Islet precursor cell (in vitro differentiated cells): ENCODE results near the gene JAK3.
"Not testable (repeated sequence)": the region's sequence is repeated elsewhere in the genome, so short reads cannot be mapped to it uniquely, and the experiment has no call there.

ENCODE experiments used
- DNase-seq: peaks from one replicate; pipeline ENCODE4 v3.0.0-alpha.2; 2018

The JAK3 gene

GRCh38 chr19:17847538-17848366 lies at the start of gene JAK3:
TSS of gene JAK3 (minus strand) at chr19:17847982. CDS start at chr19:17844417, 3,565 bp downstream.
- DNase-seq, result peak; percentile 93

GRCh38 chr19:17893766-17894165 lies 46.0 kb upstream of the JAK3 start:
- DNase-seq, result no peak

GRCh38 chr19:17889609-17890214 lies 41.9 kb upstream of the JAK3 start:
- DNase-seq, result peak; percentile 83

DNA sequence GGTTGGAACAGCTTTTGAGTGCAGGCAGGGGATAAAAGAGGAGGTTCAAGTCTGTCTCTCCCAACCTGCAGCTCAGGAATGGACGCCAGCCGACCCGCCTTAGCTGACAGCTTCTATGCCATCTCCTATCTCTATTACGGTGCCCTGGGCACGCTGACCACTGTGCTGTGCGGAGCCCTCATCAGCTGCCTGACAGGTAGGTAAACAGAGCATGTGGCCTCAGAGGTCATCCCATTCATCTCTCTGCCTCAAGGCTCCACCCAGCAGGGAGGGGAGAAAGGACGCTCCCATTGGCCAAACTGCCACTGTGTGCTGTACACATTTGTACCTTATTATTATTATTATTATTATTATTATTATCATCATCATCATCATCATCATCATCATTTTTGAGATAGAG lies 40.5 kb upstream of the JAK3 start:
- no peak for DNase-seq

DNA sequence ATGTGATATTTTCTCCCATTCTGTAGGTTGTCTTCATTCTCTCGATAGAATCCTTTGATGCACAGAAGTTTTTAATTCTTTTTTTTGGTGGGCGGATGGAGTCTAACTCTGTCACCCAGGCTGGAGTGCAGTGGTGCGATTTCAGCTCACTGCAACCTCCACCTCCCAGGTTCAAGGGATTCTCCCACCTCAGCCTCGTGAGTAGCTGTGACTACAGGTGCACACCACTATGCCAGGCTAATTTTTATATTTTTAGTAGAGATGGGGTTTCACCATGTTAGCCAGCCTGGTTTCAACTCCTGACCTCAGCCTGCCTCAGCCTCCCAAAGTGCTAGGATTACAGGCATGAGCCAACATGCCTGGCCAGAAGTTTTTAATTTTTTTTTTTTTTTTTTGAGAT lies 39.4 kb upstream of the JAK3 start:
- not testable (repeated sequence) for DNase-seq

GRCh38 chr19:17886515-17886914 lies 38.7 kb upstream of the JAK3 start:
- no peak for DNase-seq

- DNase-seq, result no peak
These were observed 36.0 kb upstream of the JAK3 start for GRCh38 chr19:17883627-17884410.

GRCh38 chr19:17881701-17882100 lies 33.9 kb upstream of the JAK3 start:
- no peak for DNase-seq

GRCh38 chr19:17879466-17879865 lies 31.7 kb upstream of the JAK3 start:
- DNase-seq, result no peak

GRCh38 chr19:17877696-17878095 lies 29.9 kb upstream of the JAK3 start:
- DNase-seq, result no peak

DNA sequence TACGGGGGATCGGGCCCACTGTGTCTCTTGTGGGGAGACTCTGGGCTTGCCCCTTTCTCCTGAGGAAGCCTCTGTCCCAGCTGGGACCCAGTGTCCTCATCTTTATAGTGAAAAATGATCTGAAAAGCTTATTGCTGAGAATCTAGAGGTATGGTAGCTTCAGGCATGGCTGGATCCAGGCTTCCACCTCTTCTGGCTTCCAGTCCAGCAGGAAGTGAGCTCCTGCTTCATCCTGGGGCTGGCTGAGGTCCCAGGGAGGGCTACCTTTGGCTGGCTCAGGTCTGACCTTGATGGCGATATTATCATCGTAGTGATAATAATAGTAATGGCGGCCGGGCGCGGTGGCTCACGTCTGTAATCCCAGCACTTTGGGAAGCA lies 27.0 kb upstream of the JAK3 start:
- DNase-seq, result no peak

DNA sequence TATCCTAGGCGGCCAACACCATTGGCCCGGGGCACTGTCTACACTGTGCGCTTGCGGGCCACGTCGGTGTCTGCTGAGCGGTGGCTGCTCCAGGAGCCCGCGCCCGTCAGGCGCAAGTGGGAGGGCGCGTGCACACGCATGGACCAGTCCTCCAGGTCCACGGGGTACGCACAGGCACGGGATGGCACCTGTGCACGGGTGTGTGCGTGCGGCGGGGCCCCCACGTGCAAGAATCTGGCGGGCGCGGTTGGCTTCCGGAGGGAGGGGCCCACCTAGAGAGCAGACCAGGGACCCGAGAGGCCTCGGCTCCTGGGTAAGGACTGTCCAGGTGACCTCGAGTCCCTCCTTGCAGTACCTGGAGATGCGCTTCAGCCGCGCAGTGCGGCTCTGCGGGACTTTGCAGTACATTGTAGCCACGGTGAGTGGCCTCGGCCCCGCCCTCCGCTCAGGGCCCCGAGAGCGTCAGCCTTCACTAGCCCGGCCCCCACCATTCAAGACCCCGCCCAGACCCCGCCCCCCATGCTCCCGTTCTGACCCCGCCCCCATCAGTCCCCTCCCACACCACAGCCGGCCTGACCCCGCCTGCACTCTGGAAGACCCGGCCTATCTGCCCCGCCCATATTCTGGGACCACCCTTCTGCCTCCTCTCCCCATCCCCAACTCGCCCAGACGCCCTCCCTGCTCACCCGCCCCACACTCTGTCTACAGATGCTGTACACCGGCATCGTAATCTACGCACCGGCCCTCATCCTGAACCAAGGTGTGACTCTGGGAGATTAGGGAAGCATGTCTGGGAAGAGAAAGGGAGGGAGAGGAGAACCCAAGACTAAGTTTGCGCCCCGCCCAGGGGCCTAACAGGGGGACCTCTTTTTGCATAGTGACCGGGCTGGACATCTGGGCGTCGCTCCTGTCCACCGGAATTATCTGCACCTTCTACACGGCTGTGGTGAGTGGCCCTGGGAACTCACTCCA lies 26.3 kb upstream of the JAK3 start:
- peak; percentile 88 for DNase-seq

- no peak for DNase-seq
These were observed 24.6 kb upstream of the JAK3 start for GRCh38 chr19:17872251-17873001.

DNA sequence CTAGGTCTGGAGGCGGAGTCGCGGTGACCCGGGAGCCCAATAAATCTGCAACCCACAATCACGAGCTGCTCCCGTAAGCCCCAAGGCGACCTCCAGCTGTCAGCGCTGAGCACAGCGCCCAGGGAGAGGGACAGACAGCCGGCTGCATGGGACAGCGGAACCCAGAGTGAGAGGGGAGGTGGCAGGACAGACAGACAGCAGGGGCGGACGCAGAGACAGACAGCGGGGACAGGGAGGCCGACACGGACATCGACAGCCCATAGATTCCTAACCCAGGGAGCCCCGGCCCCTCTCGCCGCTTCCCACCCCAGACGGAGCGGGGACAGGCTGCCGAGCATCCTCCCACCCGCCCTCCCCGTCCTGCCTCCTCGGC lies 24.1 kb upstream of the JAK3 start, which contains the start of gene SLC5A5:
SLC5A5 (plus strand) TSS at position 68 of the 373 bp plus-strand sequence. CDS start 375 bp downstream, outside the sequence.
- no peak for DNase-seq

GRCh38 chr19:17871032-17871877 lies 23.5 kb upstream of the JAK3 start:
- no peak for DNase-seq

DNA sequence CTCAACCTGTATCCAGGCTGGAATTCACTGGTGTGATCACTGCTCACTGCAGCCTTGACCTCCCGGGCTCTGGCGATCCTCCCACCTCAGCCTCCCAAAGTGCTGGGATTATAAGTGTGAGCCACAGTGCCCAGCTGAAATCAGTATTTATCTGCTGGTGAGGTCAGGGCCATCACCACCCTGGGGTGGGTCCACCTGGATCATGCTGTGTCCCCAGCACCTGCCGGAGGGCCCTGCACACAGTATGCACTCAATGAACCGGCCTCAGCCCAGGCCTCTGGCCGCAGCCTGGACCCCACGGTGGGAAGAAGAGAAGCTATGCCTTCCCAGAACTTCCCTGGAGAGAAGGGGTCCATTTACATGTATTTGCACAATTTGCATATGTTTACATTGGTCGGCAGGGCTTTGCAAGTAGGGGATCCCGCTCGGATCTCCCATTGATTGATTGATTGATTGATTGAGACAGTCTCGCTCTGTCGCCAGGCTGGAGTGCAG lies 21.4 kb upstream of the JAK3 start:
- DNase-seq, result no peak

DNA sequence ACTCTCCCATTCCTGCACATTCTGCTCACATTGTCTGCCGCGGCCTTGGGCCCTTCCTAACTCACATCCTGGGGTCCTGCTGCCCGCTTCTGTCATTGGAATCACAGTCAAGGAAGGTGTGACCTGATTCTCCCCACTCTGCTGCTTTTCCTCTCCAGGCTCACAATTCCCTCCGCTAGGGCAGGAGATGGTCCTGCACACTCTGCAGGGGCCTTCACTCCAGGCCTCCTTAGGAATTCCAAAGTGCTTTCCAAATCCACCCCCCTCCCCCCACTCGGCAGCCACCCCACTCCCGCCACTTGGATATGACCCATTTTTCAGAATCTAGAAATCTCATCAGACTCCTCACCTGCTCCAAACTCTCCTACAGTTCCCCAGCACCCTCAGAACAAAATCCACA lies 20.9 kb upstream of the JAK3 start:
- DNase-seq, result no peak

DNA sequence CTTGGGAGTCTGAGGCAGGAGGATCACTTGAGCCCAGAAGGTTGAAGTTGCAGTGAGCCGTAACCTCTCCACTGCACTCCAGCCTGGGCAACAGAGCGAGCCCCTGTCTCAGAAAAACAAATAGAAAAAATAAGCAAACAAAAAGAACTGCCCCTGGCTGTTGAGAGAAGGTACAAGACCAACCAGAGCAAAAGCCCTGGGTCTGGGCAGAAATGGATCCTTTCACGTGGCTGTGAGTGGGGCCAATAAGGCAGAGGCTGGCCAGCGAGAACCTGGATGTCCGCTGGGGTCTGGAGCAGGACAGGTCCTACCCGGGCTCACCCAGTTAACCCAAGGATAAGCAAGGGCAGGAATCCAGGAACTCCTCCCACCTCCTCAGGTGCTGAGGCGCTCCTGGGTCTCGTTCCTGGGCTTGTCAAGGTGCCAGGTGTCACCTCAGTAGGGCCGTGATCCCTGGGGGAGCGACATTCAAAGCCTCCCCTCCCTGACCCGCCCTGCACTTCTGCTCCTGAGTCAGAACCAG lies 19.2 kb upstream of the JAK3 start:
- DNase-seq, result no peak

- DNase-seq, result no peak
These were observed 18.7 kb upstream of the JAK3 start for GRCh38 chr19:17866312-17866963.
